PFSK-1 (cell line): Measurements from ENCODE around the gene TXLNG.

ENCODE experiments used
- POLR2AphosphoS5 ChIP-seq: IDR thresholded peaks from 2 replicates; pipeline ENCODE4 v1.6.1; 2012; ENCODE audit warnings: low read depth, mild to moderate bottlenecking, control low read depth, low read length, moderate library complexity
- TAF1 ChIP-seq: IDR thresholded peaks from 2 replicates; pipeline ENCODE4 v1.6.1; 2012; ENCODE audit warnings: low read length, control low read depth, borderline replicate concordance; ENCODE audit not compliant: insufficient read depth
- TF ChIP-seq, protein P1 (sequence below), 2 experiments: IDR thresholded peaks; 2 replicates each; pipeline versions ENCODE4 v1.6.1 to v1.8.0; 2011 to 2012; ENCODE audit warnings: low read depth in 2 of 2, low read length in 2 of 2, control low read depth in 1 of 2, inconsistent platforms in 1 of 2, mild to moderate bottlenecking in 1 of 2, moderate library complexity in 1 of 2; ENCODE audit not compliant: insufficient read depth in 1 of 2

DNA sequence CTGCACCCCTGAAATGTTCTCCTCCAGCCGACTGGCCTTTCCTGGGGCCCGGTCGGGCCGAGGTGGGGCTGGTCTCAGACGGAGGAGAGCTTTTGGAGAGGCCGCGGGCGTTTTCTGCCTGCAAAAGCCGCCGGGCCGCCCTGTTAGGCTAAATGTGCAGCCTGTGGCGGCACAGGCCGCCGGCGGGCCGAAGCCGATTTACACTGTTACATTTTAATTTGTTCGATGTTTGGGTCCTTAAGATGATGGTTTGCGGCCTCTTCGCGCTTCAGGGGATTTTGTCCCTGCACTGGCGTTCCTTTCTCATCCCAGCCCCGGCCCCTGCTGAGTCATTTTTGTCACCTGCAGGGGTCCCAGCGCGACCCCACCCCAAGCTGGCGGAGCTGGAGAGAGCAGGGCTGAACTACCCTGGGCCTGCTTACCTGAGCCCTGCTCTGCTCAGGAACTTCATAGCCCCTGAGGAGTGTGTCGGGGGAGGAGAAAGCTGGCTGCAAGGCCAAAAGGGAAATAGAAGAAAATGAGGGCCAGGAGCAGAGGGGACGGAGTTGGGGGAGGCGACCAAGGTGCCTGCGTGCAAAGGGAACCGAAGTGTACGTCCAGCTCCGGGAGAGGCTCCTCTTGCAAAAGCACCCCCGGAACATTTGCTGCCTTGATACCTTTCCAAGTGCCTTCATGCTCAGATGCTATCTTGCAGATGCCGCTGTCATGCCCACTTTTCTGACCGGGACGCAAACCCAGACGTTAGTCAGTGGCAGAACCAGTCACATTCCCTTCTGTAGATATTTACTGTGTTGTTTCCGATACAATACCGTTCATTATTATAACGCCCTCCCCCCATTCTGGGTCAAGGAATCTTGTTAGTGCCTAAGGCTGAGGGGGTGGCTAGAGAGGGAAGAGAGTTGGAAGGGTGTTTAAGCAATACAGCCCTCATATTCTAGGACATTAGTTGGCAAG lies 84.9 kb downstream of the TXLNG start:
- TF ChIP-seq POLR2AphosphoS5 (no peak), TAF1 (no peak)
- TF ChIP-seq, protein P1, sequence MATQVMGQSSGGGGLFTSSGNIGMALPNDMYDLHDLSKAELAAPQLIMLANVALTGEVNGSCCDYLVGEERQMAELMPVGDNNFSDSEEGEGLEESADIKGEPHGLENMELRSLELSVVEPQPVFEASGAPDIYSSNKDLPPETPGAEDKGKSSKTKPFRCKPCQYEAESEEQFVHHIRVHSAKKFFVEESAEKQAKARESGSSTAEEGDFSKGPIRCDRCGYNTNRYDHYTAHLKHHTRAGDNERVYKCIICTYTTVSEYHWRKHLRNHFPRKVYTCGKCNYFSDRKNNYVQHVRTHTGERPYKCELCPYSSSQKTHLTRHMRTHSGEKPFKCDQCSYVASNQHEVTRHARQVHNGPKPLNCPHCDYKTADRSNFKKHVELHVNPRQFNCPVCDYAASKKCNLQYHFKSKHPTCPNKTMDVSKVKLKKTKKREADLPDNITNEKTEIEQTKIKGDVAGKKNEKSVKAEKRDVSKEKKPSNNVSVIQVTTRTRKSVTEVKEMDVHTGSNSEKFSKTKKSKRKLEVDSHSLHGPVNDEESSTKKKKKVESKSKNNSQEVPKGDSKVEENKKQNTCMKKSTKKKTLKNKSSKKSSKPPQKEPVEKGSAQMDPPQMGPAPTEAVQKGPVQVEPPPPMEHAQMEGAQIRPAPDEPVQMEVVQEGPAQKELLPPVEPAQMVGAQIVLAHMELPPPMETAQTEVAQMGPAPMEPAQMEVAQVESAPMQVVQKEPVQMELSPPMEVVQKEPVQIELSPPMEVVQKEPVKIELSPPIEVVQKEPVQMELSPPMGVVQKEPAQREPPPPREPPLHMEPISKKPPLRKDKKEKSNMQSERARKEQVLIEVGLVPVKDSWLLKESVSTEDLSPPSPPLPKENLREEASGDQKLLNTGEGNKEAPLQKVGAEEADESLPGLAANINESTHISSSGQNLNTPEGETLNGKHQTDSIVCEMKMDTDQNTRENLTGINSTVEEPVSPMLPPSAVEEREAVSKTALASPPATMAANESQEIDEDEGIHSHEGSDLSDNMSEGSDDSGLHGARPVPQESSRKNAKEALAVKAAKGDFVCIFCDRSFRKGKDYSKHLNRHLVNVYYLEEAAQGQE (IDR thresholded peaks at IDR 0.05; ENCODE audit: insufficient read depth in 1 of 2, low read depth in 2 of 2, low read length in 2 of 2) = no peak
